HFFc6 (cell line): Measurements from ENCODE around the gene USP54. TPM values are rescaled to one million over a fixed set of nuclear protein-coding genes. Genes with fewer than 3 reads are reported as not detected.

Experiments used
- DNase-seq: peaks from one replicate; pipeline ENCODE4 v3.0.0-alpha.2; 2018
- H3K27ac Mint-ChIP-seq: 2 replicates; pipeline ENCODE4 v1.8.0; 2020; ENCODE audit warnings: mild to moderate bottlenecking, mixed read lengths
- H3K27me3 Mint-ChIP-seq: 2 replicates; pipeline ENCODE4 v1.8.0; 2021; ENCODE audit warnings: mild to moderate bottlenecking, moderate library complexity, mixed read lengths; ENCODE audit not compliant: insufficient read depth
- H3K36me3 Mint-ChIP-seq: 2 replicates; pipeline ENCODE4 v1.8.0; 2021; ENCODE audit warnings: low read depth, mixed read lengths
- H3K4me1 Mint-ChIP-seq: 2 replicates; pipeline ENCODE4 v1.8.0; 2020; ENCODE audit warnings: low read depth, mixed read lengths
- H3K4me3 Mint-ChIP-seq: 2 replicates; pipeline ENCODE4 v1.8.0; 2020; ENCODE audit warnings: mild to moderate bottlenecking, moderate library complexity, mixed read lengths
- H3K9me3 Mint-ChIP-seq: 2 replicates; pipeline ENCODE4 v1.8.0; 2020; ENCODE audit warnings: mild to moderate bottlenecking, mixed read lengths
- CTCF ChIP-seq: fragments of 200-600 bp; sonication (generic); IDR thresholded peaks from 2 replicates; pipeline ENCODE4 v1.5.0; 2021; ENCODE audit warnings: antibody characterized with exemption, mild to moderate bottlenecking
- total RNA-seq, 6 experiments: library from RNA; stranded (reverse); fragmentation: NEBNext Ultra II Directional; extraction: Animal tissue kit (Norgen Biotek cat#: 25700); gene quantifications; 2 replicates in 1 of 6; 3 replicates in 5 of 6; pipeline ENCODE4 v1.2.3, GENCODE V29; 2021

USP54 gene
- total RNA-seq, 6 experiments from 2014 or later, result 9.1 to 12.9 (median 10.7) TPM

- H3K27me3 Mint-ChIP-seq, result no peaks in the 10 kb centered on the region
- no peak overlapping the region for H3K27ac Mint-ChIP-seq
- H3K36me3 Mint-ChIP-seq, result peaks cover 46% of the 10 kb centered on the region
- no peaks in the 10 kb centered on the region for H3K4me1 Mint-ChIP-seq
- H3K4me3 Mint-ChIP-seq, result no peak overlapping the region
- no peak for DNase-seq
- no peak for TF ChIP-seq CTCF
- no peaks in the 10 kb centered on the region for H3K9me3 Mint-ChIP-seq
Measured at GRCh38 chr10:73460897-73461296, 130.2 kb downstream of the USP54 start.

- Mint-ChIP-seq H3K36me3 (peaks cover 41% of the 10 kb centered on the region), H3K9me3 (no peaks in the 10 kb centered on the region), H3K27me3 (no peaks in the 10 kb centered on the region), H3K4me3 (no peak overlapping the region), H3K27ac (no peak overlapping the region), H3K4me1 (no peaks in the 10 kb centered on the region)
- TF ChIP-seq CTCF, result no peak
- DNase-seq, result no peak
Measured at GRCh38 chr10:73459683-73460314, 131.3 kb downstream of the USP54 start.

GRCh38 chr10:73456187-73456890, 134.8 kb downstream of the USP54 start:
- DNase-seq, result no peak
- H3K4me3 Mint-ChIP-seq, result no peak overlapping the region
- H3K27ac Mint-ChIP-seq, result no peak overlapping the region
- TF ChIP-seq CTCF, result no peak
- H3K9me3 Mint-ChIP-seq, result no peaks in the 10 kb centered on the region
- H3K27me3 Mint-ChIP-seq, result no peaks in the 10 kb centered on the region
- H3K36me3 Mint-ChIP-seq, result peaks cover 32% of the 10 kb centered on the region
- no peaks in the 10 kb centered on the region for H3K4me1 Mint-ChIP-seq

- no peak for DNase-seq
Measured at GRCh38 chr10:73449113-73449512, 142.0 kb downstream of the USP54 start.

GRCh38 chr10:73448384-73448783, 142.8 kb downstream of the USP54 start:
- DNase-seq, result no peak
- no peaks in the 10 kb centered on the region for H3K9me3 Mint-ChIP-seq
- H3K4me3 Mint-ChIP-seq, result no peak overlapping the region
- no peaks in the 10 kb centered on the region for H3K4me1 Mint-ChIP-seq
- H3K36me3 Mint-ChIP-seq, result peaks cover 6% of the 10 kb centered on the region
- H3K27me3 Mint-ChIP-seq, result no peaks in the 10 kb centered on the region; the same call in none of the 2 replicates
- no peak overlapping the region for H3K27ac Mint-ChIP-seq
- TF ChIP-seq CTCF, result no peak

More at GRCh38 chr10:73449113-73449512, 142.0 kb downstream of the USP54 start:
- Mint-ChIP-seq H3K9me3 (no peaks in the 10 kb centered on the region), H3K27ac (no peak overlapping the region), H3K4me3 (no peak overlapping the region), H3K36me3 (peaks cover 9% of the 10 kb centered on the region), H3K27me3 (no peaks in the 10 kb centered on the region; the same call in none of the 2 replicates), H3K4me1 (no peaks in the 10 kb centered on the region)
- TF ChIP-seq CTCF, result no peak

Other genes with a start within 250 kb of the USP54 start
- under 1 TPM; 0.13 to 0.43 (median 0.21) TPM for gene CFAP70, start 232.5 kb downstream of the USP54 start, total RNA-seq
- 100 to 1,000 TPM; 125 to 167 (median 134) TPM for gene ANXA7, start 177.3 kb downstream of the USP54 start, total RNA-seq
- gene MSS51, start 157.8 kb downstream of the USP54 start, total RNA-seq, result under 1 TPM; 0.31 to 0.66 (median 0.50) TPM
- gene PPP3CB, start 95.3 kb downstream of the USP54 start, total RNA-seq, result 10 to 100 TPM; 49.7 to 66.4 (median 59.8) TPM
- 1 to 10 TPM in 3 of 6 experiments, under 1 TPM in 3; 0.41 to 2.5 (median 0.90) TPM for gene MYOZ1, start 50.1 kb upstream of the USP54 start, total RNA-seq
- 1 to 10 TPM; 1.5 to 3.3 (median 1.6) TPM for gene SYNPO2L, start 64.7 kb upstream of the USP54 start, total RNA-seq
- gene AGAP5, start 106.8 kb upstream of the USP54 start, total RNA-seq, result 1 to 10 TPM; 2.2 to 3.7 (median 2.8) TPM
- 100 to 1,000 TPM in 1 of 6 experiments, 10 to 100 TPM in 5; 90.8 to 108 (median 97.7) TPM for gene SEC24C, start 153.0 kb upstream of the USP54 start, total RNA-seq
- gene CHCHD1, start 190.7 kb upstream of the USP54 start, total RNA-seq, result 10 to 100 TPM; 27.1 to 34.7 (median 30.6) TPM
- gene ZSWIM8, start 194.3 kb upstream of the USP54 start, total RNA-seq, result 10 to 100 TPM; 47.2 to 62.6 (median 55.3) TPM
- 10 to 100 TPM; 18.9 to 21.5 (median 20.3) TPM for gene NDST2, start 220.3 kb upstream of the USP54 start, total RNA-seq